ENCODE results near the gene FUT8. TPM values are rescaled to one million over a fixed set of nuclear protein-coding genes. Genes with fewer than 3 reads are reported as not detected.
"Not testable (repeated sequence)": the region's sequence is repeated elsewhere in the genome, so short reads cannot be mapped to it uniquely, and the experiment has no call there.

The FUT8 gene
- total and polyA plus RNA-seq, 4 donors = 1.1 to 14.1 (median 4.0) TPM

DNA sequence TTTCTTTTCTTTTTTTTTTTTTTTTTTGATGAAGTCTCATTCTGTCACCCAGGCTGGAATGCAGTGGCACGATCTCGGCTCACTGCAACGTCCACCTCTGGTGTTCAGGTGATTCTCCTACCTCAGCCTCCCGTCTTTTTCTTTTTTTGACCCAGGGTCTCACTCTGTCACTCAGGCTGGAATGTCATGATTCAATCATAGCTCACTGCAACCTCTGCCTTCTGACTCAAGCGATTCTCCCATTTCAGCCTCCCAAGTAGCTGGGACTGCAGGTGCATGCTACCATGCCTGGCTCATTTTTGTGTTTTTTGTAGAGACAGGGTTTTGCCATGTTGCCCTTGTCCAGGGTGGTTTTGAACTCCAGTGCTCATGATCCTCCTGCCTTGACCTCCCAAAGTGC, 12.0 kb downstream of the FUT8 start:
- DNase-seq (ENCODE audit: low spot score) = no peak
- H3K4me3 ChIP-seq (ENCODE audit: low read depth in 1 of 3, low read length in 3 of 3) = no peak overlapping the region
- no peaks in the 10 kb centered on the region for H3K27me3 ChIP-seq (ENCODE audit: control insufficient read depth in 4 of 4, insufficient read depth in 4 of 4, low read length in 3 of 4)
- no peaks in the 10 kb centered on the region for H3K4me1 ChIP-seq (ENCODE audit: control insufficient read depth in 4 of 4, insufficient read depth in 4 of 4, low read length in 3 of 4)
- TF ChIP-seq, protein P1, sequence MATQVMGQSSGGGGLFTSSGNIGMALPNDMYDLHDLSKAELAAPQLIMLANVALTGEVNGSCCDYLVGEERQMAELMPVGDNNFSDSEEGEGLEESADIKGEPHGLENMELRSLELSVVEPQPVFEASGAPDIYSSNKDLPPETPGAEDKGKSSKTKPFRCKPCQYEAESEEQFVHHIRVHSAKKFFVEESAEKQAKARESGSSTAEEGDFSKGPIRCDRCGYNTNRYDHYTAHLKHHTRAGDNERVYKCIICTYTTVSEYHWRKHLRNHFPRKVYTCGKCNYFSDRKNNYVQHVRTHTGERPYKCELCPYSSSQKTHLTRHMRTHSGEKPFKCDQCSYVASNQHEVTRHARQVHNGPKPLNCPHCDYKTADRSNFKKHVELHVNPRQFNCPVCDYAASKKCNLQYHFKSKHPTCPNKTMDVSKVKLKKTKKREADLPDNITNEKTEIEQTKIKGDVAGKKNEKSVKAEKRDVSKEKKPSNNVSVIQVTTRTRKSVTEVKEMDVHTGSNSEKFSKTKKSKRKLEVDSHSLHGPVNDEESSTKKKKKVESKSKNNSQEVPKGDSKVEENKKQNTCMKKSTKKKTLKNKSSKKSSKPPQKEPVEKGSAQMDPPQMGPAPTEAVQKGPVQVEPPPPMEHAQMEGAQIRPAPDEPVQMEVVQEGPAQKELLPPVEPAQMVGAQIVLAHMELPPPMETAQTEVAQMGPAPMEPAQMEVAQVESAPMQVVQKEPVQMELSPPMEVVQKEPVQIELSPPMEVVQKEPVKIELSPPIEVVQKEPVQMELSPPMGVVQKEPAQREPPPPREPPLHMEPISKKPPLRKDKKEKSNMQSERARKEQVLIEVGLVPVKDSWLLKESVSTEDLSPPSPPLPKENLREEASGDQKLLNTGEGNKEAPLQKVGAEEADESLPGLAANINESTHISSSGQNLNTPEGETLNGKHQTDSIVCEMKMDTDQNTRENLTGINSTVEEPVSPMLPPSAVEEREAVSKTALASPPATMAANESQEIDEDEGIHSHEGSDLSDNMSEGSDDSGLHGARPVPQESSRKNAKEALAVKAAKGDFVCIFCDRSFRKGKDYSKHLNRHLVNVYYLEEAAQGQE (IDR thresholded peaks at IDR 0.05) = no peak
- TF ChIP-seq YY1 (IDR thresholded peaks at IDR 0.05) (no peak), NR2F2 (IDR thresholded peaks at IDR 0.05) (no peak), RAD21 (IDR thresholded peaks at IDR 0.05) (no peak), HNF4A (conservative IDR thresholded peaks at IDR 0.05) (no peak), RXRA (IDR thresholded peaks at IDR 0.05) (no peak), GABPA (IDR thresholded peaks at IDR 0.05 in 1 of 2, conservative IDR thresholded peaks at IDR 0.05 in 1 of 2) (no peak), EGR1 (IDR thresholded peaks at IDR 0.05; ENCODE audit: low read depth in 2 of 2) (no peak), JUND (IDR thresholded peaks at IDR 0.05) (no peak), FOXA1 (IDR thresholded peaks at IDR 0.05) (no peak)
- TF ChIP-seq, protein P2, sequence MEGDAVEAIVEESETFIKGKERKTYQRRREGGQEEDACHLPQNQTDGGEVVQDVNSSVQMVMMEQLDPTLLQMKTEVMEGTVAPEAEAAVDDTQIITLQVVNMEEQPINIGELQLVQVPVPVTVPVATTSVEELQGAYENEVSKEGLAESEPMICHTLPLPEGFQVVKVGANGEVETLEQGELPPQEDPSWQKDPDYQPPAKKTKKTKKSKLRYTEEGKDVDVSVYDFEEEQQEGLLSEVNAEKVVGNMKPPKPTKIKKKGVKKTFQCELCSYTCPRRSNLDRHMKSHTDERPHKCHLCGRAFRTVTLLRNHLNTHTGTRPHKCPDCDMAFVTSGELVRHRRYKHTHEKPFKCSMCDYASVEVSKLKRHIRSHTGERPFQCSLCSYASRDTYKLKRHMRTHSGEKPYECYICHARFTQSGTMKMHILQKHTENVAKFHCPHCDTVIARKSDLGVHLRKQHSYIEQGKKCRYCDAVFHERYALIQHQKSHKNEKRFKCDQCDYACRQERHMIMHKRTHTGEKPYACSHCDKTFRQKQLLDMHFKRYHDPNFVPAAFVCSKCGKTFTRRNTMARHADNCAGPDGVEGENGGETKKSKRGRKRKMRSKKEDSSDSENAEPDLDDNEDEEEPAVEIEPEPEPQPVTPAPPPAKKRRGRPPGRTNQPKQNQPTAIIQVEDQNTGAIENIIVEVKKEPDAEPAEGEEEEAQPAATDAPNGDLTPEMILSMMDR (IDR thresholded peaks at IDR 0.05; ENCODE audit: low read depth, low read length, missing input control) = no peak
- TF ChIP-seq, protein P3, sequence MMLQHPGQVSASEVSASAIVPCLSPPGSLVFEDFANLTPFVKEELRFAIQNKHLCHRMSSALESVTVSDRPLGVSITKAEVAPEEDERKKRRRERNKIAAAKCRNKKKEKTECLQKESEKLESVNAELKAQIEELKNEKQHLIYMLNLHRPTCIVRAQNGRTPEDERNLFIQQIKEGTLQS (IDR thresholded peaks at IDR 0.05) = no peak
- TF ChIP-seq, protein P4, sequence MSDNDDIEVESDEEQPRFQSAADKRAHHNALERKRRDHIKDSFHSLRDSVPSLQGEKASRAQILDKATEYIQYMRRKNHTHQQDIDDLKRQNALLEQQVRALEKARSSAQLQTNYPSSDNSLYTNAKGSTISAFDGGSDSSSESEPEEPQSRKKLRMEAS (IDR thresholded peaks at IDR 0.05) = no peak
- no peaks in the 10 kb centered on the region for H3K9me3 ChIP-seq (ENCODE audit: control insufficient read depth in 4 of 4, low read length in 3 of 4)
- WGBS = 96% methylated on average over 5 of the region's 5 CpGs
- no peak overlapping the region for H3K27ac ChIP-seq (ENCODE audit: low read depth in 1 of 2, low read length in 2 of 2)
- H3K9ac ChIP-seq (ENCODE audit: low read depth in 1 of 2, low read length in 2 of 2) = no peak overlapping the region
- no peaks in the 10 kb centered on the region for H3K36me3 ChIP-seq (ENCODE audit: control insufficient read depth in 4 of 4, insufficient read depth in 3 of 4, low read depth in 1 of 4, low read length in 3 of 4)

DNA sequence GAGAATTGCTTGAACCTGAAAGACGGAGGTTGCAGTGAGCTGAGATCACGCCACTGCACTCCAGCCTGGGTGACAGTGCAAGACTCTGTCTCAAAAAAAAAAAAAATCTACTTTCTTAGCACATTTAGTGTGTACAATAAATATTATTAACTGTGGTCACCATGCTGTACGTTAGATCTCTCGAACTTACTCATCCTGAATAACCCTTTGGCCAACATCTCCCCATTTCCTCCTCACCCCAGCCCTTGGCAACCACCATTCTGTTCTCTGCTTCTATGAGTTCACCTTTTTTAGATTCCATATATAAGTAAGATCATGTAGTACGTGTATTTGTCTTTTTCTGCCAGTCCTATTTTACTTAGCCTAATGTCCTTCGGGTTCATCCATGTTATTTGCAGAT, 13.4 kb downstream of the FUT8 start:
- Histone ChIP-seq H3K9me3 (ENCODE audit: control insufficient read depth in 4 of 4, low read length in 3 of 4) (no peaks in the 10 kb centered on the region), H3K4me1 (ENCODE audit: control insufficient read depth in 4 of 4, insufficient read depth in 4 of 4, low read length in 3 of 4) (no peaks in the 10 kb centered on the region), H3K27ac (ENCODE audit: low read depth in 1 of 2, low read length in 2 of 2) (no peak overlapping the region), H3K9ac (ENCODE audit: low read depth in 1 of 2, low read length in 2 of 2) (no peak overlapping the region), H3K4me3 (ENCODE audit: low read depth in 1 of 3, low read length in 3 of 3) (no peak overlapping the region), H3K27me3 (ENCODE audit: control insufficient read depth in 4 of 4, insufficient read depth in 4 of 4, low read length in 3 of 4) (no peaks in the 10 kb centered on the region), H3K36me3 (ENCODE audit: control insufficient read depth in 4 of 4, insufficient read depth in 3 of 4, low read depth in 1 of 4, low read length in 3 of 4) (no peaks in the 10 kb centered on the region)
- TF ChIP-seq TAF1 (conservative IDR thresholded peaks at IDR 0.05) (no peak), HNF4G (IDR thresholded peaks at IDR 0.05) (no peak), FOXA1 (IDR thresholded peaks at IDR 0.05) (no peak), SP1 (IDR thresholded peaks at IDR 0.05) (no peak)
- TF ChIP-seq, protein P1 (IDR thresholded peaks at IDR 0.05) = no peak
- 91% methylated on average over 6 of the region's 6 CpGs for WGBS
- DNase-seq (ENCODE audit: low spot score) = no peak

DNA sequence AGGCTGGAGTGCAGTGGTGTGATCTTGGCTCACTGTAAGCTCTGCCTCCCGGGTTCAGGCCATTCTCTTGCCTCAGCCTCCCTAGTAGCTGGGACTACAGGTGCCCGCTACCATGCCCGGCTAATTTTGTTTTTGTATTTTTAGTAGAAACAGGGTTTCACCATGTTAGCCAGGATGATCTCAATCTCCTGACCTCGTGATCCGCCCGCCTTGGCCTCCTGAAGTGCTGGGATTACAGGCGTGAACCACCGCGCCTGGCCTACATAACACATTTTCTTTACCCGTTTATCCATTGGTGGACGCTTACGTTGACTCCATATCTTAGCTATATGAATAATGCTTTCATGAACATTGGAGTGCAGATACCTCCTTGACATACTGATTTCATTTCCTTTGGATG, 14.4 kb downstream of the FUT8 start:
- H3K36me3 ChIP-seq (ENCODE audit: control insufficient read depth in 4 of 4, insufficient read depth in 3 of 4, low read depth in 1 of 4, low read length in 3 of 4); DNase-seq (ENCODE audit: low spot score); H3K9ac ChIP-seq (ENCODE audit: low read depth in 1 of 2, low read length in 2 of 2); H3K27me3 ChIP-seq (ENCODE audit: control insufficient read depth in 4 of 4, insufficient read depth in 4 of 4, low read length in 3 of 4); H3K4me3 ChIP-seq (ENCODE audit: low read depth in 1 of 3, low read length in 3 of 3); H3K27ac ChIP-seq (ENCODE audit: low read depth in 1 of 2, low read length in 2 of 2); H3K9me3 ChIP-seq (ENCODE audit: control insufficient read depth in 4 of 4, low read length in 3 of 4); H3K4me1 ChIP-seq (ENCODE audit: control insufficient read depth in 4 of 4, insufficient read depth in 4 of 4, low read length in 3 of 4): not testable (repeated sequence)
- WGBS = 95% methylated on average over 12 of the region's 12 CpGs

Data from liver (tissue), 9 donors.